Measurements from ENCODE around the gene TMC1.

The TMC1 gene

DNA sequence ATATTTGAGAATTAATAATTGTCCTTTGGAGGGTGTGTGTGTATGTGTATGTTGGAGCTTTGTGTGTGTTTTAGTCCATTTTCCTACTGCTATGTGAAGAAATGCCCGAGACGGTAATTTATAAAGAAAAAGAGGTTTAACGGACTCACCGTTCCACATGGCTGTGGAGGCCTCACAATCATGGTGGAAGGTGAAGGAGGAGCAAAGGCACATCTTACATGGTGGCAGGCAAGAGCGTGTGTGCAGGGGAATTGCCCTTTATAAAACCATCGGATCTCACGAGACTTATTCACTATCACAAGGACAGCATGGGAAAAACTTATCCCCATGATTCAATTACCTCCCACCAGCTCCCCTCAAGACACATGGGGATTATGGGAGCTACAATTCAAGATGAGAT is 44.1 kb downstream of the TMC1 start:
- Histone ChIP-seq H2AFZ (ENCODE audit: low read length) (no peak overlapping the region), H3K79me2 (ENCODE audit: insufficient read depth, low read length) (no peaks in the 10 kb centered on the region), H3K9me3 (ENCODE audit: low read length) (no peaks in the 10 kb centered on the region), H3F3A (ENCODE audit: insufficient read depth, low read length) (no peaks in the 10 kb centered on the region), H3K4me3 (ENCODE audit: low read depth, low read length, poor library complexity, severe bottlenecking) (no peak overlapping the region), H3K4me1 (ENCODE audit: insufficient read depth, low read length, severe bottlenecking) (no peaks in the 10 kb centered on the region), H3K9ac (ENCODE audit: low read length) (no peak overlapping the region), H3K9me2 (ENCODE audit: low read depth, low read length) (no peaks in the 10 kb centered on the region), H3K4me2 (ENCODE audit: low read length) (no peak overlapping the region), H4K20me1 (ENCODE audit: insufficient read depth, low read length) (no peaks in the 10 kb centered on the region), H3K36me3 (ENCODE audit: insufficient read depth, low read length) (no peaks in the 10 kb centered on the region), H3K27ac (ENCODE audit: low read depth, low read length, poor library complexity, severe bottlenecking) (no peak overlapping the region), H3K27me3 (ENCODE audit: insufficient read depth, low read length) (no peaks in the 10 kb centered on the region)
- TF ChIP-seq, protein P1, sequence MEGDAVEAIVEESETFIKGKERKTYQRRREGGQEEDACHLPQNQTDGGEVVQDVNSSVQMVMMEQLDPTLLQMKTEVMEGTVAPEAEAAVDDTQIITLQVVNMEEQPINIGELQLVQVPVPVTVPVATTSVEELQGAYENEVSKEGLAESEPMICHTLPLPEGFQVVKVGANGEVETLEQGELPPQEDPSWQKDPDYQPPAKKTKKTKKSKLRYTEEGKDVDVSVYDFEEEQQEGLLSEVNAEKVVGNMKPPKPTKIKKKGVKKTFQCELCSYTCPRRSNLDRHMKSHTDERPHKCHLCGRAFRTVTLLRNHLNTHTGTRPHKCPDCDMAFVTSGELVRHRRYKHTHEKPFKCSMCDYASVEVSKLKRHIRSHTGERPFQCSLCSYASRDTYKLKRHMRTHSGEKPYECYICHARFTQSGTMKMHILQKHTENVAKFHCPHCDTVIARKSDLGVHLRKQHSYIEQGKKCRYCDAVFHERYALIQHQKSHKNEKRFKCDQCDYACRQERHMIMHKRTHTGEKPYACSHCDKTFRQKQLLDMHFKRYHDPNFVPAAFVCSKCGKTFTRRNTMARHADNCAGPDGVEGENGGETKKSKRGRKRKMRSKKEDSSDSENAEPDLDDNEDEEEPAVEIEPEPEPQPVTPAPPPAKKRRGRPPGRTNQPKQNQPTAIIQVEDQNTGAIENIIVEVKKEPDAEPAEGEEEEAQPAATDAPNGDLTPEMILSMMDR (IDR thresholded peaks at IDR 0.05; ENCODE audit: low read length): no peak
- TF ChIP-seq EZH2 (IDR thresholded peaks at IDR 0.05; ENCODE audit: borderline replicate concordance, low read length): no peak

DNA sequence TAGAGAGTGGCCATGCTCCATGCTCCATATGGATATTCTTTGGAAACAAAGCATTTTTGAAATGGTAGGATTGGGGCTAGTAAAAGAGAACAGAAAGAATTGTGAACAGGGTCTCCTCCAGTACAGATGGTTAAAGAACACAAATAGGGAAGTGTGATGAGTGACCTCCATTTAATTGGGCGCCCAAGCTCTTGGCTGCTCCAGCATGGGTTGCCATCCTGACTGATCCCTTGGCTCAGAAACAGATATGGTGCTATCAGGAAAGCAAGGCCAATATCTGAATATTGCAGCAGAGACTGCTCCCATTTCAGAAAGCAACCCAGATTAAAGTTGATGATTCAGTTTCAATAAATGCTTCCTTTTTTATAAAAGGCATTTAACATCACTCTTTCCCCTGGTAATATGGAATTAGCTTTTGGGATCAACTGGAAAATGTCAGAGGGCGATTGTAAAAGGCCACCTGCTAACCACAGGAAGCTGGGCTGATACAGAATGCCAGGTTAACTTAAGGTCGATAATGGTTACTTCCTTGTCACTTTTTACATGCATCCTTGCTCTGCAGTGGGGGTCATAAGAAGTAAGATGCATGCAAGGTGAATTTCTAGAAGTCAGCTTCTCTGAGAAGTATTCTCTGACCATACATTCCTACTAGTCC is 52.9 kb downstream of the TMC1 start:
- Histone ChIP-seq H3K27me3 (ENCODE audit: insufficient read depth, low read length) (no peaks in the 10 kb centered on the region), H2AFZ (ENCODE audit: low read length) (no peak overlapping the region), H3K79me2 (ENCODE audit: insufficient read depth, low read length) (no peaks in the 10 kb centered on the region), H3K9me2 (ENCODE audit: low read depth, low read length) (no peaks in the 10 kb centered on the region), H3K27ac (ENCODE audit: low read depth, low read length, poor library complexity, severe bottlenecking) (no peak overlapping the region), H3K36me3 (ENCODE audit: insufficient read depth, low read length) (no peaks in the 10 kb centered on the region), H3F3A (ENCODE audit: insufficient read depth, low read length) (no peaks in the 10 kb centered on the region), H3K9ac (ENCODE audit: low read length) (no peak overlapping the region), H4K20me1 (ENCODE audit: insufficient read depth, low read length) (no peaks in the 10 kb centered on the region), H3K4me3 (ENCODE audit: low read depth, low read length, poor library complexity, severe bottlenecking) (no peak overlapping the region), H3K9me3 (ENCODE audit: low read length) (no peaks in the 10 kb centered on the region), H3K4me1 (ENCODE audit: insufficient read depth, low read length, severe bottlenecking) (no peaks in the 10 kb centered on the region), H3K4me2 (ENCODE audit: low read length) (no peak overlapping the region)
- TF ChIP-seq, protein P1 (IDR thresholded peaks at IDR 0.05; ENCODE audit: low read length): no peak
- TF ChIP-seq EZH2 (IDR thresholded peaks at IDR 0.05; ENCODE audit: borderline replicate concordance, low read length): no peak

DNA sequence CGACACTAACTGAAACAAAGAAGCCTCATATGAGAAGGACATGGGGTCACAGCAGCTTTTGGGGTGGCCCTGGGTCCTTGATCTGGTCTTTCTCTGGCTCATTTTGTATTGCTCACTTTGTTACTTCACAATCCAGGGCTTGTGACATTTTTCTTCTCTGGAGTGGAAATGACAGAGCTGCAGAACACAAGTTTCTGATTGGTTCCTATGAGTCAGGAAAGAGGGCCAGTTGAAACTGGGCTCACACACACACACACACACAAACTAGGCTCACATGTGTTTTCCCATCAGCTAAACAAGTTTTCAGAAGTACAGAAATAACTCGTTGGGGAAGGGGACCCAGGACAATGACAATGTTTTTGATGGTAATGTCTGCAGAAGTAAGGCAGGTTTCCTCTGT is 54.3 kb downstream of the TMC1 start:
- H4K20me1 ChIP-seq (ENCODE audit: insufficient read depth, low read length): no peaks in the 10 kb centered on the region
- H3F3A ChIP-seq (ENCODE audit: insufficient read depth, low read length): no peaks in the 10 kb centered on the region
- no peak overlapping the region for H3K9ac ChIP-seq (ENCODE audit: low read length)
- H2AFZ ChIP-seq (ENCODE audit: low read length): no peak overlapping the region
- H3K4me2 ChIP-seq (ENCODE audit: low read length): no peak overlapping the region
- TF ChIP-seq, protein P1 (IDR thresholded peaks at IDR 0.05; ENCODE audit: low read length): no peak
- no peak for TF ChIP-seq EZH2 (IDR thresholded peaks at IDR 0.05; ENCODE audit: borderline replicate concordance, low read length)
- H3K9me2 ChIP-seq (ENCODE audit: low read depth, low read length): no peaks in the 10 kb centered on the region
- H3K9me3 ChIP-seq (ENCODE audit: low read length): no peaks in the 10 kb centered on the region
- H3K27me3 ChIP-seq (ENCODE audit: insufficient read depth, low read length): no peaks in the 10 kb centered on the region
- no peaks in the 10 kb centered on the region for H3K4me1 ChIP-seq (ENCODE audit: insufficient read depth, low read length, severe bottlenecking)
- no peak overlapping the region for H3K27ac ChIP-seq (ENCODE audit: low read depth, low read length, poor library complexity, severe bottlenecking)
- H3K79me2 ChIP-seq (ENCODE audit: insufficient read depth, low read length): no peaks in the 10 kb centered on the region
- H3K36me3 ChIP-seq (ENCODE audit: insufficient read depth, low read length): no peaks in the 10 kb centered on the region
- no peak overlapping the region for H3K4me3 ChIP-seq (ENCODE audit: low read depth, low read length, poor library complexity, severe bottlenecking)

All from OCI-LY1 (cell line).